GM12801 (cell line): ENCODE results near the gene CBLN3.

Experiments
- CTCF ChIP-seq: IDR thresholded peaks from one replicate; pipeline ENCODE4 v1.5.1; 2011; ENCODE audit warnings: control low read depth; ENCODE audit not compliant: insufficient read length; ENCODE audit errors: extremely low read depth

Gene CBLN3

GRCh38 chr14:24463017-24463883, 33.8 kb upstream of the CBLN3 start:
- no peak for TF ChIP-seq CTCF

GRCh38 chr14:24461336-24461735, 31.9 kb upstream of the CBLN3 start:
- TF ChIP-seq CTCF, result no peak

GRCh38 chr14:24459331-24459730, 29.9 kb upstream of the CBLN3 start:
- no peak for TF ChIP-seq CTCF

GRCh38 chr14:24458736-24459135, 29.3 kb upstream of the CBLN3 start:
- no peak for TF ChIP-seq CTCF

GRCh38 chr14:24456980-24457379, 27.5 kb upstream of the CBLN3 start:
- TF ChIP-seq CTCF, result no peak

GRCh38 chr14:24443053-24443665, 13.7 kb upstream of the CBLN3 start:
- TF ChIP-seq CTCF, result no peak

- no peak for TF ChIP-seq CTCF
Observed at GRCh38 chr14:24442240-24443052, 13.0 kb upstream of the CBLN3 start, which contains the start of gene SDR39U1. SDR39U1 (minus strand) TSS chr14:24442776; CDS start chr14:24442769, 7 bp downstream.
